RWPE2 (cell line): ENCODE results near the gene KRT12.

ENCODE experiments used
- ATAC-seq: fragments of 200-7000 bp; cut with Tn5 transposase; 3 replicates; pipeline ENCODE4 v1.9.1; 2021; ENCODE audit warnings: low read depth
- DNase-seq: peaks from one replicate; pipeline ENCODE4 v3.0.0-alpha.2; 2020; ENCODE audit warnings: low spot score
- H3K27ac ChIP-seq: fragments of 450-650 bp; 2 replicates; pipeline ENCODE4 v1.5.1; 2017; ENCODE audit warnings: mild to moderate bottlenecking; ENCODE audit not compliant: poor library complexity, severe bottlenecking
- H3K27me3 ChIP-seq: fragments of 250-450 bp; sonication (Bioruptor Pico); 2 replicates; pipeline ENCODE4 v1.5.1; 2021; ENCODE audit warnings: mild to moderate bottlenecking, moderate library complexity; ENCODE audit not compliant: insufficient read depth, poor library complexity, severe bottlenecking
- H3K36me3 ChIP-seq: fragments of 250-450 bp; sonication (Bioruptor Pico); 2 replicates; pipeline ENCODE4 v1.5.1; 2020; ENCODE audit warnings: low read depth, mild to moderate bottlenecking, moderate library complexity
- H3K4me1 ChIP-seq: fragments of 250-450 bp; sonication (Bioruptor Pico); 2 replicates; pipeline ENCODE4 v1.5.1; 2021; ENCODE audit warnings: mild to moderate bottlenecking, moderate library complexity; ENCODE audit not compliant: insufficient read depth, poor library complexity, severe bottlenecking
- H3K4me3 ChIP-seq: fragments of 250-450 bp; sonication (Bioruptor Pico); 2 replicates; pipeline ENCODE4 v1.5.1; 2021; ENCODE audit warnings: mild to moderate bottlenecking, moderate library complexity; ENCODE audit not compliant: severe bottlenecking
- H3K9me3 ChIP-seq: fragments of 250-450 bp; sonication (Bioruptor Pico); 2 replicates; pipeline ENCODE4 v1.5.1; 2021; ENCODE audit warnings: mild to moderate bottlenecking, moderate library complexity; ENCODE audit not compliant: severe bottlenecking
- TF ChIP-seq, protein P1 (sequence below): fragments of 450-650 bp; IDR thresholded peaks from one replicate; pipeline ENCODE4 v1.5.1; 2017; ENCODE audit warnings: mild to moderate bottlenecking, moderate library complexity; ENCODE audit not compliant: poor library complexity, severe bottlenecking

The KRT12 gene

DNA sequence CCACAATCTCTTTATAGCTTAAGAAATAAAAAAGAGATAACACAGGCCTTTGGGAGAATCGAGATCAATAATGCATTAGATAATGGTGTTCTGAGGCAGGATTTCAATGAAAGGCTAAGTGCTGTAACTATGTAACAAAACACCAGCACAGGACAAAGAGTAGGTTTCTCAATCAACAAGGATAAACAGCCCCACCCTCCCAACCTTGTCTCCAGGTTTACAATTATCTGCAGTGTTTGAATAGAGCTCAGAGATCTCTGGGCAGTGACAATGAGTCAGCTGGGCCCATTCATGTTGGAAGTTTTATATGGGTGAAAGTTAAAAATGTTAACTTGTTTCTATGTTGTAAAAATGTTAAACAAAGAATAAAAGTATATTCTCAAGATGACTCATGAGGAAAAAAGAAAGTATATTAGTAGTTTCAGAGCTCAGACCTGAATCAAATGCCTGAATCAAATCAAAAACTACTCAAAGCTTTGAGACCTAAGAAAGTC lies 35.0 kb upstream of the KRT12 start:
- Histone ChIP-seq H3K27me3 (no peaks in the 10 kb centered on the region), H3K4me3 (no peak overlapping the region), H3K36me3 (no peaks in the 10 kb centered on the region), H3K27ac (peak overlapping the region; percentile 72), H3K4me1 (peaks cover 28% of the 10 kb centered on the region), H3K9me3 (no peaks in the 10 kb centered on the region)
- peak; percentile 67 for DNase-seq
- peak; percentile 81 for ATAC-seq
- TF ChIP-seq, protein P1, sequence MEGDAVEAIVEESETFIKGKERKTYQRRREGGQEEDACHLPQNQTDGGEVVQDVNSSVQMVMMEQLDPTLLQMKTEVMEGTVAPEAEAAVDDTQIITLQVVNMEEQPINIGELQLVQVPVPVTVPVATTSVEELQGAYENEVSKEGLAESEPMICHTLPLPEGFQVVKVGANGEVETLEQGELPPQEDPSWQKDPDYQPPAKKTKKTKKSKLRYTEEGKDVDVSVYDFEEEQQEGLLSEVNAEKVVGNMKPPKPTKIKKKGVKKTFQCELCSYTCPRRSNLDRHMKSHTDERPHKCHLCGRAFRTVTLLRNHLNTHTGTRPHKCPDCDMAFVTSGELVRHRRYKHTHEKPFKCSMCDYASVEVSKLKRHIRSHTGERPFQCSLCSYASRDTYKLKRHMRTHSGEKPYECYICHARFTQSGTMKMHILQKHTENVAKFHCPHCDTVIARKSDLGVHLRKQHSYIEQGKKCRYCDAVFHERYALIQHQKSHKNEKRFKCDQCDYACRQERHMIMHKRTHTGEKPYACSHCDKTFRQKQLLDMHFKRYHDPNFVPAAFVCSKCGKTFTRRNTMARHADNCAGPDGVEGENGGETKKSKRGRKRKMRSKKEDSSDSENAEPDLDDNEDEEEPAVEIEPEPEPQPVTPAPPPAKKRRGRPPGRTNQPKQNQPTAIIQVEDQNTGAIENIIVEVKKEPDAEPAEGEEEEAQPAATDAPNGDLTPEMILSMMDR: no peak

DNA sequence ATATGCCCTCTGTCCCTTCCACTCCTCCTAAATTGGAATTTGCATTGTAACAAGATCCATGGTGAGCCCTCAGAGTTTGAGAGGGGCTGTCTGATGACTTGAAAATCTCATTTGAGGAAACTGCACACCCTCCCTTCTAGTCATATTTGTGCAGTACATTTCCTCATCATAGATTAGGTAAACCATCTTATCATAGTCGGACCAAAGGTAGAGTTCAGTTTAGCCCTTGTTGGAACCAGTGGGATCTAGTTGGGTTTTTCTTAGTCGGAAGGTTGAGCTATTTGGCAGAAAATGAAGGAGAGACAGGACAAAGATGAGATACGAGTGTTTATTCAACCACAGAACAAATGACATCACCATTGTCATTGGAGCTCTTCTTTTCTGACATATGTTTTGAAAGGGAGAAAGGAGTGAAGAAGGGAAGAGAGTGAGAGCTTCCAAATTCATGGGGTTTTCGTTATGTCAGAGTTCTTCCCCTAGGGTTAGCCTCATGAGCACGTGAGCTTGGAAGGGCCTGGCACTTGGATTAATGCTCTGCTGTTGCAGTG lies 33.9 kb upstream of the KRT12 start:
- no peak overlapping the region for H3K4me3 ChIP-seq
- H3K4me1 ChIP-seq: peaks cover 28% of the 10 kb centered on the region
- no peak overlapping the region for H3K27ac ChIP-seq
- no peak for ATAC-seq
- TF ChIP-seq, protein P1: no peak
- H3K27me3 ChIP-seq: no peaks in the 10 kb centered on the region
- no peak for DNase-seq
- H3K9me3 ChIP-seq: no peaks in the 10 kb centered on the region
- H3K36me3 ChIP-seq: no peaks in the 10 kb centered on the region

DNA sequence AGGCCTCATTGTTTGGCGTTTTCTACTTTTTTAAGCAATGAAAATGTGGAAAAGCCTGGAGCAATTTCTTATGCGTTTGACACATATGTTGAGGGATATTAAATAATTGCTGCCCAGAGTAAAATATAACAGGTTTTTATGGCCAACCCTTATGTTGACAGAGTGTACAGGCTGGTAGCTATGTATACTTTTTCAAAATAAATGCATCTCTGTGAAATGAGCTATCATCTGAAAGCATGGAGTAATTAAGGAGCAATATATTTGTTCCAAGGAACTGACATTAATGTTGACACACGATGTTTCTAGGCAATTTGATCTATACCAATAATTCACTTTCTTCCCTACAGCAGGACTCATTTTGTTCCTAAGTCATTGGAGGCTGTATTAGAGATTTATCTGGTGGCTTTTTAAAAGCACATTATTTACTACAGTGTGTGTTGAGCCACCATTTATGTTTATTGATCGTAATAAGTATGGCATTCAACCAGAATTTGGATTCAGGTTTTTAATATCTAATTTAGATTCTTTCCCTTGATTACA lies 30.0 kb upstream of the KRT12 start:
- Histone ChIP-seq H3K9me3 (no peaks in the 10 kb centered on the region), H3K27ac (no peak overlapping the region), H3K27me3 (no peaks in the 10 kb centered on the region), H3K4me3 (no peak overlapping the region), H3K36me3 (no peaks in the 10 kb centered on the region), H3K4me1 (peaks cover 5% of the 10 kb centered on the region)
- TF ChIP-seq, protein P1: no peak
- DNase-seq: no peak
- ATAC-seq: no peak

DNA sequence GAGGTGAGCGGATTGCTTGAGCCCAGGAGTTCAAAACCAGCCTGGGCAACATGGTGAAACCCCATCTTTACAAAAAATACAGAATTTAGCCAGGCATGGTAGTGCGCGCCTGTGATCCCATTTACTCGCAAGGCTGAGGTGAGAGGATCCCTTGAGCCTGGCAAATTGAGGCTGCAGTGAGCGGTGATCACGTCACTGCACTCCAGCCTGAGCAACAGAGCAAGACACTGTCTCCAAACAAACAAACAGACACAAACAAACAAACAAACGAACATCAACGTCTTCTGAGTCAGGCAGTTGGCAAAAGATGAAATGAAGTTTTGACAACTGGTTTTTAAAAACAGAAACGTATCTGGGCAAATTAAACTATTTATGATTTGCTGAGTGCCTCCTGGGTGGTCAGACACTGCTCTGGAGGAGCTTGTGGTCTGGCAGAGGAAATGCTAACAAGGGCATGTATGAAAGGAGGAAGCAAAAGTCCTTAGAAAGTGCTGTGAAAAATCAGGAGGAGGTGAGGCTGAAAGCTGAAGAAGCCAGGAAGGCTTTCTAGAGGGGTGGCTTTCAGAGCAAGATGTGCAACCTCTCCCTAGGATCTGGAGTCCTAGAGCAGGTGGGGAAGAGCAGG lies 28.2 kb upstream of the KRT12 start:
- ATAC-seq (no peak), DNase-seq (no peak)
- Histone ChIP-seq H3K9me3 (no peaks in the 10 kb centered on the region), H3K4me1 (no peaks in the 10 kb centered on the region), H3K27ac (no peak overlapping the region), H3K4me3 (no peak overlapping the region), H3K36me3 (no peaks in the 10 kb centered on the region), H3K27me3 (no peaks in the 10 kb centered on the region)
- TF ChIP-seq, protein P1: no peak
